ENCODE measurements around the gene TPMT.

DNA sequence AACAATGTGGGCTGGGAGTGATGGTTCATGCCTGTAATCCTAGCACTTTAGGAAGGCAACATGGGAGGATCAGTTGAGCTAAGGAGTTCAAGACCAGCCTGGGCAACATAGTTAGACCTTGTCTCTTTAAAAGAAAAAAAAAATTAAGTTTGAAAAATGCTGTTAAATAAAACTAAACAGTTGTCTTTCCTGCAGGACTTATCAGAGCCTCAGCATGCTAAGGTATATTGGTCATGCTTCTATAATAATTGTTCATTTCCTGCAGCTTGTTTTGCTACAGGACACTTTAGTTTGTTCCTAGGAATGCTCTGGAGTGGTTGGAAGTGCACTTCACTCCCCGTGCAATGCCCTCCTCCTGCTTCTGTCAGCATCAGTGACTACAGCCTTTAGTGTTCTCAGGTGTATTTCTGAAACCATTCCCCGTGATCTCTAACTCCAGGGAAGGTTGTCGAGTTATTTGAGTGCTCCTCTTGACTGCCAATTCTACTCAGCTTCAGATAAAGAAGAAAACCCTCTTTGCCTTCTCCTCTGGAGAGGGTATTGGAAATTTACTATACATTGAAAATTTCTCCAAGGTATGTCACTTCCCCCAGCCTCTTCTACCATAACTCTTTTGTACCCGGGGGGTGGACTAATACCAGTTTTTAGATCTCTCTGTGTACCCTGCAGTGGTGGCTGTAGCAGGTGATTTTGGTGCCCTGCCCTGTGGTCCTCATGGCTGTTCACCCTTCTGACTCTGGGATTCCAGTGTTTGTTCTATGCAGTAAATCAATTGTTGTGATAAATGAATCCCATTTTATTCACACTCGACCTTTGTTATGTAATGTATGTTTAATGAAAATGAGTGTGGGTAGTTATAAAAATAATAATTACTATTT is 66.2 kb downstream of the TPMT start:
- TF ChIP-seq, protein P1, sequence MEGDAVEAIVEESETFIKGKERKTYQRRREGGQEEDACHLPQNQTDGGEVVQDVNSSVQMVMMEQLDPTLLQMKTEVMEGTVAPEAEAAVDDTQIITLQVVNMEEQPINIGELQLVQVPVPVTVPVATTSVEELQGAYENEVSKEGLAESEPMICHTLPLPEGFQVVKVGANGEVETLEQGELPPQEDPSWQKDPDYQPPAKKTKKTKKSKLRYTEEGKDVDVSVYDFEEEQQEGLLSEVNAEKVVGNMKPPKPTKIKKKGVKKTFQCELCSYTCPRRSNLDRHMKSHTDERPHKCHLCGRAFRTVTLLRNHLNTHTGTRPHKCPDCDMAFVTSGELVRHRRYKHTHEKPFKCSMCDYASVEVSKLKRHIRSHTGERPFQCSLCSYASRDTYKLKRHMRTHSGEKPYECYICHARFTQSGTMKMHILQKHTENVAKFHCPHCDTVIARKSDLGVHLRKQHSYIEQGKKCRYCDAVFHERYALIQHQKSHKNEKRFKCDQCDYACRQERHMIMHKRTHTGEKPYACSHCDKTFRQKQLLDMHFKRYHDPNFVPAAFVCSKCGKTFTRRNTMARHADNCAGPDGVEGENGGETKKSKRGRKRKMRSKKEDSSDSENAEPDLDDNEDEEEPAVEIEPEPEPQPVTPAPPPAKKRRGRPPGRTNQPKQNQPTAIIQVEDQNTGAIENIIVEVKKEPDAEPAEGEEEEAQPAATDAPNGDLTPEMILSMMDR (IDR thresholded peaks at IDR 0.05): no peak
- TF ChIP-seq POLR2AphosphoS5 (IDR thresholded peaks at IDR 0.05): no peak
- TF ChIP-seq POLR2A (IDR thresholded peaks at IDR 0.05; ENCODE audit: low read depth): no peak

All from esophagus muscularis mucosa (tissue), 3 donors.